ENCODE data around the gene PROB1. TPM values are rescaled to one million over a fixed set of nuclear protein-coding genes. Genes with fewer than 3 reads are reported as not detected.
A peak's percentile ranks its signal among the peaks of the same experiment; 100 is the strongest.

The PROB1 gene
- total RNA-seq, 1 donor from 2014 or later: 2.2 TPM

DNA sequence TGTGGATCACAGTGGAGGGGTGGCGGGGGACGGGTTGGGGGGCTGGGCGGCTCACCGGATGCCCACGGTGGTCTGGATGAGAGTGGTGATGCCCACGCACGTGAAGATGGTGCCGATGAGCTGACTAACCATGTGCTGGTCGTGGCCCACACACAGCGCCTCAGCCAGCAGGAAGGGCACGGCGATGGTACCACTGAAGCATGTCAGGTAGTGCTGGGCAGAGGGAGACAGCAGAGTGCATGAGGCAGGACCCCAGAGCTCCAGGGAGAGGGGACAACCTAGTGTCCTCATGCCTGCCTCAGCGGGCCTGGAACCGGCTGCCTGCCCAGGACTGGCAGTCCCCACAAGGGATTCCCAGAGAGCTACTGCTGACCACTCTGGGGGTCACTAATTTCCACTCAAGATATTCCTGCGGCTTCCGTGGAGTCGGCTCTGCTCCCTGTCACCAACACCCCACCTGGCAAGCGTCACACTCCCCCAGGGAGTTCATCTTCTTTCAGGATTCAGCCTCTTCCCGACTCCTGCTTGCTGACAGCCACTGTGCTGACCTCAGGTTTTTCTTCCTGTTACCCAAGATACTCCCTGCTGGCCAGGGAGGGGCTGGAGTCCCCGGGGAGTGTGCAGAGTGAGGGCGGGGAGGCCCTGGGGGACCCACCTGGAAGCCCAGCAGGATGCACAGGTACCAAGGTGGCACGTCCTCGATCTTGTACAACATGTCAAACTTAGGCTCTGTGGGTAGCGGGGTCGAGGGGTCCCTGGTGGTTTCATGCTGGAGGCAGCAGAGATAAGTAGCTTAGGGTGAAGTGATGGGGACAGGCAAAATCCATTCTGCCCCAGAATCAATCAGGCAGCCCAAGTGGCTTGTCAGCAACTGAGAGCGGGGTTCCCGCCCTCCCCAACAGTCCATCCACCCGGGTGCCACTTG, 12.8 kb downstream of the PROB1 start:
- no peak overlapping the region for H3K27ac Mint-ChIP-seq (ENCODE audit: unreplicated experiment)
- no peak for TF ChIP-seq CTCF (conservative IDR thresholded peaks at IDR 0.05)
- H3K4me1 Mint-ChIP-seq: no peaks in the 10 kb centered on the region
- no peak for DNase-seq (ENCODE audit: low read depth, low spot score)
- H3K27me3 Mint-ChIP-seq (ENCODE audit: low read depth): no peaks in the 10 kb centered on the region
- H3K4me3 Mint-ChIP-seq: no peak overlapping the region
- H3K9me3 Mint-ChIP-seq: no peaks in the 10 kb centered on the region
- peaks cover 1% of the 10 kb centered on the region for H3K36me3 Mint-ChIP-seq (ENCODE audit: low read depth)

- Mint-ChIP-seq H3K36me3 (ENCODE audit: low read depth) (peaks cover 2% of the 10 kb centered on the region), H3K4me1 (no peaks in the 10 kb centered on the region), H3K27me3 (ENCODE audit: low read depth) (no peaks in the 10 kb centered on the region), H3K27ac (ENCODE audit: unreplicated experiment) (peak overlapping the region; percentile 35), H3K9me3 (no peaks in the 10 kb centered on the region), H3K4me3 (no peak overlapping the region)
- TF ChIP-seq CTCF (conservative IDR thresholded peaks at IDR 0.05): no peak
- no peak for DNase-seq (ENCODE audit: low read depth, low spot score)
Measured at GRCh38 chr5:139379626-139380449, 15.1 kb downstream of the PROB1 start.

- Mint-ChIP-seq H3K27ac (ENCODE audit: unreplicated experiment) (no peak overlapping the region), H3K27me3 (ENCODE audit: low read depth) (no peaks in the 10 kb centered on the region), H3K36me3 (ENCODE audit: low read depth) (peaks cover 2% of the 10 kb centered on the region), H3K9me3 (no peaks in the 10 kb centered on the region), H3K4me1 (no peaks in the 10 kb centered on the region), H3K4me3 (no peak overlapping the region)
- DNase-seq (ENCODE audit: low read depth, low spot score): no peak
- no peak for TF ChIP-seq CTCF (conservative IDR thresholded peaks at IDR 0.05)
Measured at GRCh38 chr5:139378941-139379361, 16.0 kb downstream of the PROB1 start.

DNA sequence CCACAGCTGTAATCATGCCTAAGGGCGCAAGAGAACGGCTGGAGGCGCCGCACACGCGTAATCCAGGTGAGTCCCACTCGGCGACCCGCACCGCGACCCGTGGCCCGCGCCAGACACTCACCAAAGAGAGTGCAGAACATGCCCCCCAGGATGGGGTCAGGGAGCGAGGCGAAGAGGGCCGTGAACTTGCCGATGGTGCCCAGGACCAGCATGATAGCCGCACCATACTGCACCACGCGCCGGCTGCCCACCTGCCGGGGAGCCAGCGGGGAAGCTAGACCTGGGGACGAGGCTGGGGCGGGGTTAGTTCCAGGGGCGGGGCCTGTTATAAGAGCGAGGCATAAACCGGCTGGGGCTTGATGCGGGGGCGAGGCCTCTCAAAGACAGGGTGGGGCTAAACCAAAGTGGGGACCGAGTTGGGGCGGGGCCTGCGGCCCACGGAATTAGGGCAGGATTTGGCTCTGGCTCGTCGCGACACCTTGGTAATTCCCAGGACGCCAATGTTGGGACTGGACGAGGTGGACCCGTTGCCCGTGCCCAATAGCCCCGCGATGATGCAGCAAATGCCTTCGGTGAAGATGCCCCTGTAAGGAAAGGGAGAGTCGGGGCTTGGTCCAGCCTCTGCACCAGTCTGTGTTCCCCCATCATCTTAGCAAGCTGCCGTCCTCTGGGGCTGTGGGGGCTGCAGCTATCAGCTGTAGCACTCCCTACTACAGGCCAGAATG, 16.6 kb downstream of the PROB1 start:
- Mint-ChIP-seq H3K4me1 (no peaks in the 10 kb centered on the region), H3K9me3 (no peaks in the 10 kb centered on the region), H3K27ac (ENCODE audit: unreplicated experiment) (no peak overlapping the region), H3K36me3 (ENCODE audit: low read depth) (peaks cover 9% of the 10 kb centered on the region), H3K27me3 (ENCODE audit: low read depth) (no peaks in the 10 kb centered on the region), H3K4me3 (no peak overlapping the region)
- no peak for TF ChIP-seq CTCF (conservative IDR thresholded peaks at IDR 0.05)
- DNase-seq (ENCODE audit: low read depth, low spot score): no peak

GRCh38 chr5:139377226-139377625, 17.7 kb downstream of the PROB1 start:
- no peaks in the 10 kb centered on the region for H3K4me1 Mint-ChIP-seq
- H3K36me3 Mint-ChIP-seq (ENCODE audit: low read depth): peaks cover 9% of the 10 kb centered on the region
- H3K27me3 Mint-ChIP-seq (ENCODE audit: low read depth): no peaks in the 10 kb centered on the region
- H3K4me3 Mint-ChIP-seq: peak overlapping the region; percentile 28
- no peak for DNase-seq (ENCODE audit: low read depth, low spot score)
- TF ChIP-seq CTCF (conservative IDR thresholded peaks at IDR 0.05): no peak
- H3K27ac Mint-ChIP-seq (ENCODE audit: unreplicated experiment): no peak overlapping the region
- no peaks in the 10 kb centered on the region for H3K9me3 Mint-ChIP-seq
